GM21390 (cell line): ENCODE measurements around the gene LRP5.

Experiments
- ATAC-seq: cut with Tn5 transposase; IDR thresholded peaks from one replicate; pipeline ENCODE4 v1.9.1; 2021; ENCODE audit not compliant: unreplicated experiment

LRP5 gene

DNA sequence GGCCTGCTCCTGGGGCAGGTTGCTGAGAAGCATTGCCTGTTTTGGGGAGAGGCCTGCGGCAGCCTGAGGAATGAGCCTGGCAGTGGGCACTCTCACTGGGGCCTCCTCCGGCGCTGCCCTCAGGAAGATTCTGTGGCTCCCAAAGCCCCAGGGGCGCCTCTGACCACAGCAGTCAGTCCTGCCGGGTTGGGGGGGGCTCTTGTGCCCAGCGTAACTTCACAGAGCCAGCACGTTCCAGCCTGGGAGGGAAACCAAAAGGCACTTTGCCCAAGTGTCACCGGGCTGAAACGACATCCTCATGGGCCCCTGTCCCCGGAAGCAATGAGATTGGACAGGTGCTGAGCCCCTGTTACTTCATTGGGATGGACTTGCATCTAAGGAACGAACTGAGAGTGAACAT is 4.3 kb upstream of the LRP5 start:
- no peak for ATAC-seq

- no peak for ATAC-seq
These were observed 2.7 kb upstream of the LRP5 start for GRCh38 chr11:68309621-68310185.

- ATAC-seq, result no peak
These were observed 953 bp upstream of the LRP5 start for GRCh38 chr11:68311160-68312116.

GRCh38 chr11:68312780-68313573 is 586 bp downstream of the LRP5 start:
- ATAC-seq, result no peak

GRCh38 chr11:68313574-68314202 is 1.3 kb downstream of the LRP5 start:
- no peak for ATAC-seq

GRCh38 chr11:68314203-68315170 is 2.1 kb downstream of the LRP5 start:
- ATAC-seq, result no peak

DNA sequence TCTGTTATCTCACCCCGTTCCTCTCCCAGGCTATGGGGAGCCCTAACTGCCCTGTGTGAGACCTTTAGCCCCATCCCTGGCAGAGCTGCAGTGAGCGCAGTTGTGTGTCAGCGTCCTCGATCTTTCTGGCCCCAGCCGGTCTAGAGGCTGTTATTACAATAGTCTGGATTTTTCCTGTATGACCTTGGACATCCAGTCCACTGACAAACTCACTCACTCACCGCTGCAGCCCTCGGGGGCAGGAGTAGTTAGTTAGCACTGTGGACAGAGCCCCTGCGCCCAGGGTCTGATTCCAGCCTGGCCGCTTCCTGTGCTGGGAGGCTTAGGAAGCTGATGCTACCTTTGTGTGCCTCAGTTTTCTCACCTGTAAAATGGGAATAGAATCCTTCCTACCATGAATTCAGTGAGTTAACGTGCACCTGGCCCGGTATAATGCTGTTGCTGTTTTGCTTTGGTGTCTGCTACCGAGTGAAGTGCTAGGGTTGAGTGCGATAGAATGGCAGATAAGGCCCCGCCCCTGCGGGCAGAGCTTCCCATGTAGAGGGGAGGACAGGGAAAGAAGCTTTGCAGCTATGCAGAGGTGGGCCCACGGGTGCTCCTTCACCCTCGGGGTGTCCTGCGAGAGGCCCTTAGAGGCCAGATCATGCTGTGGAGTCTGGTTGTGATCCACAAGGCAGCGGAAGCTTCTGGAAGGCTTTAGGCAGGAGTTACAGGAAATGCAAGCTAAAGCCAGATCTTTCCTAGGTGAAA is 3.0 kb downstream of the LRP5 start:
- ATAC-seq, result no peak

- no peak for ATAC-seq
These were observed 4.9 kb downstream of the LRP5 start for GRCh38 chr11:68317147-68317785.

GRCh38 chr11:68321293-68322051 is 9.1 kb downstream of the LRP5 start:
- no peak for ATAC-seq

- no peak for ATAC-seq
These were observed 9.7 kb downstream of the LRP5 start for GRCh38 chr11:68322052-68322430.

DNA sequence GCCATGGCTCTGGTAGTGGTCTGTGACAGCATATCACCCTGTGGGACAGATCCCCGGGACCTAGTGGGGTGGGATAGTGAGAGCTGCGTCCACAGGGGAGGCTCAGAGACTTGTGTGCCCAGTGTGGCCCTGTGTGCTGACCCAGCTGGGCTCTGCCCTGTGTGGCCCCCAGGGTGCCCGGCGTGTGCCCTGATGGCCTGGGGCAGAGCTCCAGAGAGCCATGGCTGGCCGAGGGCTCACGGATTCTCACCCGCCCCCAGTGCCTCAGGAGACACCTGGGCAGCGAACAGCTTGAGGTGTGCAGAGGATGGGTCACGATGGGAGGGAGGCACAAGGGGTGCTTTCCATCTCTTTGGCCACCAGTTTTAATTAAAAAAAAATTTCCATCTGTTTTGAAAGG is 11.8 kb downstream of the LRP5 start:
- ATAC-seq, result no peak

- no peak for ATAC-seq
These were observed 12.3 kb downstream of the LRP5 start for GRCh38 chr11:68324695-68325094.

DNA sequence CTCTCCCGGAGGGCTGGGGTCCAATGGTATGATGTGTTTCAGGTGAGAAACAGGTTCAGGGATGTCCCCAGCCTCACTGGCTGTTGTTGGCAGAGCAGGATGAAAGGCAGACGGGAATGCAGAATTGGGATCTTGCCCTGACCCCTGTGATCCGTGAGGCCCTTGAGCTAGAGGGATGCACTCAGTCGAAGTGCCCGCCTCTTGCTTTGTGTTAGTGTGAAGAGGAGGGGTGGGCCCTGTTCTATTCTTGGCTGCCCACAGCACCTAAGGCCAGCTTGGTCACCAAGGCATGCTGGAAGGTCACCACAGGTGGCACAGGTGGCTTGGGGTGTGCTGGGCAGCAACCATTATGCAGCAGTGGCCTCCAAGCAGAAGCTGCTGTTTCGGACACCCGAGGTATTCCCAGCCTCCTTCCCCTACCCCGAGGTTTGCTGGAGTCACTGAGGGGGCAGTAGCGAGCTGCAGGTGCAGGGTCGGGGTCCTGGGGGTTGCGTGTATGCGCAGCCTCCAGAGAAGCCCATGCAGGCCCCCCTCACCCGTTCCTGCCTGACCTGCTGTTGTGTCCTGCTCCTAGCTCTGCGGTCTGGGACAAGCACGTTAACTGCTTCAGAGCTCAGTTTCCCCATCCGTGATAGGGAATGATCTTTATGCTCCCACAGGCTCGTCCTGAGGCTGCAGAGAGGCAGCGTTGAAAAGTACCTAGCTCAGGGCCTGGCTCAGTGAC is 13.0 kb downstream of the LRP5 start:
- no peak for ATAC-seq

GRCh38 chr11:68325907-68326220 is 13.5 kb downstream of the LRP5 start:
- no peak for ATAC-seq

DNA sequence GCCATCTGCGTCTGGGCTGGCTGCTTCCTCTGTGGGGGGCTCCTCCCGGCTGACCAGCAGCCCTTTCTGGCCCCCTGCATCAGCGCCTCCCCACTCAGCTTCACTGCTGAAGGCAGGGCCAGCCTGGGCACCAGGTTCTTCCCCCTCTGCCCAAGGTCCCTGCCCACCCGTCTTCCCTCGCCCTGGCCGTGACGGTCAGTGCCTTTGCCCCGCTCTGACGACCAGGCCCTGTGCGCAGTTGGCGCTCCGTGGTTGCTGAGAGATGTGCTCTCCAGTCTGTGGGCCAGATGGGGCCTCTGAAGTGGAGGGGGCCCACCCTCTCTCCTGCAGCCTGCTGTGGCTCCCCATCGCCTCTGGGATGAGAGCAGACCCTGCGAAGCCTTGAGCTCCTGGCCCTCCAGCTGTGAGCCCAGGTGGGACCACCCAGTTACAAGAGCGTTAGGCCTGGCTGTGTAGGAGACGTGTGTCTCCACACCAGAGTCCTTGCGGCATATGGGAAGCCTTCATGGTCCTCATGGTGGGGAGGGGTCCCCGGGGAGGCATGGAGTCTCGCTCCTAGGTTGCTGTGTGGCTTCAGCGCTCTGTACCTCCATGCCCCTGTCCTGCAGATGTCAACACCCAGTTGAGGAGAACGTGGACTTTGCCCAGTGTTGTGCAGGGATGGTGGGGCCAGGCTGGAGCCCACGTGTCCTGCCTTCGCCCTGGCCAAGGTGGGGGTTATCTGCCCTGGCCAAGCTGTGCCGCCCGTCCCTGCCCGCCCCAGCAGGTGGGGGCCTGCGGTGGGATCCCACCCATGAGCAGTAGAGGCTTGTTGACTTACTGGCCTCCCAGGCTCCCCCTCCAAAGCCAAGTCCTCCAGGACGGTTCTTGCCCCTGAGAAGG is 14.2 kb downstream of the LRP5 start:
- no peak for ATAC-seq

DNA sequence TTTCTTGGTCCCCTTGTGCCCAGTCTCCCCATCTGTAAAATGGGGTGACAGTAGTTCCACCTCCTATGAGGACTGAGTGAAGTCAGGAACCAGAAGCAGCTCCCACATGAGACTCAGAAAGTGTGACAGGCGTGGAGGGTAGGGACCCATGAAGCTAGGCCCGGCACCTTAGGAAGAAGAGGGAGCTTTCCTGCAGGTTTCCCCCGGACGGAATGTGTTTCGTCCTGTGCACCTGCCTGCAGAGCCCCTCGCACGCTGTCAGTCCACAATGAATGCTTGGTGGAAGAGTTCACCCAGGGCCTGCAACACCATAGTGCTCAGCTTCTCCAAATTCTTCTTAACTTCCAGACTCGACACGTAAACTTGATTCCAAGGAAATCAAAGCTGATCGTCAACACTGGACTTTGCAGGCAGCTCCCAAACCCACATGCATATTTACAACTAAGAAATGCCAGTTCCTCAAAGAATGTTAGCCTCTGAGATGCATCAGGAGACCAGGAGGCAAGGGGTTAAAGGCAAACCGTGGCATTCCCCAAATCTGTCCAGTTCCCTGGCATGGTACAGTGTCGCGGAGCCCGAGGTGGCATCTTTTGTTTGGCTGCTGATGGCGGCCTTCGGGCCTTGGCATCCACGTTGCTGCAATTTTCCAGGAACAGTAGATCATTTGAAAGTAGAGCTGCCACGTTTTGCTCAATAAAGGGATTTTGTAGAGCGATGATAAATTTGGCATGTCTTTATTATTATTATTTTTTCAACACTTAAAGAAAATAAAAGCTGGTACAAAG is 15.4 kb downstream of the LRP5 start:
- ATAC-seq, result no peak
